Kidney capillary endothelial cell (primary cell): ENCODE results near the gene ELMO1.
"Not testable (repeated sequence)": the region's sequence is repeated elsewhere in the genome, so short reads cannot be mapped to it uniquely, and the experiment has no call there.

ENCODE experiments used
- DNase-seq: peaks from one replicate; pipeline ENCODE4 v3.0.0-alpha.2; 2018; ENCODE audit warnings: low spot score

Gene ELMO1

DNA sequence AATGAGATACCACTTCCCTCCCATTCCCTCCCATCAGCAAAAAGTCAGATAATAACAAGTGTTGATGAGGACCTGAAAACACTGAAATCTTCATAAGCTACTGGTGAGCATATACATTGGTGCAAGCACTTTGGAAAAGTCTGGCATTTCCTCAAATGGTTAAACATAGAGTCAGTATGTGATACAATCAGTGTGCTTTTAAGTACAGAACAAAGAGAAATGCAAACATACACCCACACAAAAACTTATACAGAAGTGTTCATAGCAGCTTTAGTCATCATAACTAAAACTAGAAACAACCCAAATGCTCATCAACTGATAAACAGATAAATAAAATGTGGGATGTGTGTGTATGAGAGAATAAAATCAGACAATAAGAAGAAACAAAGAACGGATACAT is 261.9 kb downstream of the ELMO1 start:
- DNase-seq, result no peak

DNA sequence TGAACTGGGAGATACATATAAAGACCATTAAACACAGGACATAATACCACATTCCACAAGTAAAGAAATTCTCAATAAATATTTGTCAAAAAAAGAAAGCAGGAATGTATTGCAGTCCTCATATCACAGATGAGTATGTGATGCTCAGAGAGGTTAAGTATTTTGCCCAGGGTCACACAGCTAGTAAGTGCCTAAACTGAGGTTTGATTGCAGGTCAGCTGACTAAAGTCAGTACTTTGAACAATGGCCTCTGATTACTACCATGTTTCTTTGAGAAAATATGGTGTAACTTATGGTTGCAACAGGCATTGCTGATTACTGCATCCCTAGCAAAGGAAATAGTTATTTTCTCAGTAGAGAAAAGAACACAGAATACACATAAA is 267.1 kb downstream of the ELMO1 start:
- no peak for DNase-seq

GRCh38 chr7:37180828-37181549 is 267.7 kb downstream of the ELMO1 start:
- DNase-seq, result no peak

GRCh38 chr7:37176079-37176478 is 272.6 kb downstream of the ELMO1 start:
- DNase-seq, result no peak

DNA sequence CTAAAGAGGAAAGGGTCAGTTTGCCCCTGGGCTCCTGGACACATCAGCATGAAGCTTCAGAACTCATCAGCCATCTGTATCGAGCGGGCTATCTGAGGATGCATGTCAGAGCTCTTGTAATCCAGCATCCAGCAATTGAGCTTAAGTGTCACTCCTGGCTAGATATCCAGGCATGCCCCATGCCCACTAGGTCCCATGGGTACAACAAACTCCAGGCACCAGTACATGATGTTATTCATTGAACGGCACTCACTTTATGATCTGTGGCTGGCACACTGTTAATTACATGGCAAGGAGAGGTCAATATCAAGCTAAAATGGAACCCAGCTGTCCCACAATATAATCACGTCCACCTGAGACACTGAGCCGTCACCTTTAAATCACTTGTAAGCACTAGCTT is 274.2 kb downstream of the ELMO1 start:
- DNase-seq, result no peak

DNA sequence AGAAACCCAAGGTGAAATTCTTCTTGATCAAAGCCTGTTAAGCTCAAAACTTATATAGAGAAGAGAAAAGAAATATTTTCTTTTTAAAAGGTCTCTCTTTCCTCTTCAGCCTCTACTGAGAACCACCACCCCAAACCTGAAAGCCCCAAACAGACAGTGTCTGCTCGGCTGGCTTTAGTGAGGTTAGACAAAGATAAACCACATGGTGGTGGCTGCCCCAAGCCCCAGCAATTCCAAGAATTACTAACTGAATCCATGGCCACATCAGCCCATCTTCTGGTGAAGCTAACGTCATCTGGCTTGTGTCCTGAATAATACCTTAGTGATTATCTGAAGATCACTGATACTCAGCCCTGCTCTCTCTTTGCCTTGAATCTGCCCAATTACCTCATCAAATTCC is 275.0 kb downstream of the ELMO1 start:
- no peak for DNase-seq

- DNase-seq, result no peak
These were observed 286.6 kb downstream of the ELMO1 start for GRCh38 chr7:37162106-37162505.

GRCh38 chr7:37160656-37161055 is 288.0 kb downstream of the ELMO1 start:
- no peak for DNase-seq

DNA sequence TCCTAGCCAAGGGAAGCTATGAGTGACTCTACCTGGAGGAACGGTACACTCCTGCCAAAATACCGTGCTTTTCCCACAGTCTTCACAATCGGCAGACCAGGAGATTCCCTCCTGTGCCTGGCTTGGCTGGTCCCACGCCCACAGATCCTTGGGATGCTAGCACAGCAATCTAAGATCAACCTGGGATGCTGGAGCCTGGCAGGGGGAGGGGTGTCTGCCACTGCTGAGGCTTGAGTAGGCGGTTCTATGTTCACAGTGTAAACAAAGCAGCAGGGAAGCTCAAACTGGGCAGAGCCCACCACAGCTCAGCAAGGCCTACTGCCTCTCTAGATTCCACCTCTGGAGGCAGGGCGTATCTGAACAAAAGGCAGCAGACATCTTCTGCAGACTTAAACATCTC is 295.3 kb downstream of the ELMO1 start:
- DNase-seq, result no peak

DNA sequence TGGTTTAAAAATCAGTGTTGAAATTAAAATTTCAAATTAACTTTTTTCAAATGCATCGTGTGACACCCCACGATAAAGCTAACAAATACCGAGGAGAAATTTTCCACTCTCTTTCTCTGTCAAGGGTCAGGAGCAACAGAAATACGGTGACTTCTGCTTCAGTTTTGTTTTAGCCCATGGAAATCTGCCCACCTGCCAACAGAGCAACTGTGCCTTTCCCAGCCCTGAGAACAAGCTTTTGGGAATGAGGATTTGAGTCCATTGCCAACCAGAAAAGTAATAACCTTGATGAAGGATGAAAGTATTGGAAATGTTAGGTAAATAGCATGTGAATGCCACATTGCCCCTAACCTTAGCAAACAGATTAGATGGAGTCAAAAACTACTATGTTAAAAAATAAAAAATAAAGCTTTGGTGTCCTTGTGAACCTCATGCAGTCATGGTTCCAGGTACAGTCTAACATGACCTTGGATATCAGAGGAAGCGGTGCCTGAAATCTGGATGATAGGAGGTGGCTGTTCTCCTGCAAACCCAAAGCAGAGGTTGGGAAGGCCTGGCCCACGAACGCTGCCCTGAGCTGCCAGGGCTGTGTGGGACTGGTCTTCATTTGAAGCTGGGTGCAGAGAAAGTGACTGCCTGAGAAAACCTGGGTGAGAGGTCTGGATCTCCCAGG is 296.8 kb downstream of the ELMO1 start:
- DNase-seq, result no peak

DNA sequence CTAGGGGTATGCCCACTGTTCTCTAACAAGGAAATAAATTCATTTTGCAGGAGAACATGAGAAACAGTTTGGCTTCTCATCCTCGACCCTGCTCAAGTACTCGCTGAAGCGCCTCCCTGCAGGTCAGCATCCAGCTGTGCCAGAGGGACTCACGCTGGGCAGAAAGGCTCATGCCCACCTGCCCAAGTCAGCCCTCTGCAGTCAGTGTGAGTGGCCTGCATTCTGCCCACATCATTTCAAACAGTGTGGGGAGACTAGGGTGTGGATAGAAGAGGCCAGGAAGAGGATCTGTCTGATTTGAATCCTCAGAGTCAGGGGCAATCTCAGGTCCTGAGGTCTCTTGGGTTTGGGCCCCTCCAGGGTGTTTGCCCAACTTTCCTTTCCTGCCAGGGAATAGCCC is 297.8 kb downstream of the ELMO1 start:
- DNase-seq, result no peak

- no peak for DNase-seq
These were observed 298.5 kb downstream of the ELMO1 start for GRCh38 chr7:37150180-37150579.

DNA sequence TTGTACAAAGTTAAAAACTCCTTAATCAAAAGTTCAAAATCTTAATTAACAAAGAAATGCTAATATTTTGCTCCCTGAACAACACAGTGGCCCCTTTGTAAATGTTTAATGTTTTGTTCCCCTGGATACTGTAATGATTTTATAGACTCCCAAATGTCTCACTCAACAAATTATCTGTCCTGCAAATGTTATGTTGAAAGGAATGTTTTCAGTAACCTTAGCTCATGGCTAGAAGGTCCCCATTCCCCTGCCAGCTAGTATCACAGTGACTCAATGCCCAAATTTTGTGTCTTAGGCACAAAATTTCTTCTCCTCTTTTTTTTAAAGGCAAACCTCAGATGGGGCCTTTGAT is 298.9 kb downstream of the ELMO1 start:
- no peak for DNase-seq

DNA sequence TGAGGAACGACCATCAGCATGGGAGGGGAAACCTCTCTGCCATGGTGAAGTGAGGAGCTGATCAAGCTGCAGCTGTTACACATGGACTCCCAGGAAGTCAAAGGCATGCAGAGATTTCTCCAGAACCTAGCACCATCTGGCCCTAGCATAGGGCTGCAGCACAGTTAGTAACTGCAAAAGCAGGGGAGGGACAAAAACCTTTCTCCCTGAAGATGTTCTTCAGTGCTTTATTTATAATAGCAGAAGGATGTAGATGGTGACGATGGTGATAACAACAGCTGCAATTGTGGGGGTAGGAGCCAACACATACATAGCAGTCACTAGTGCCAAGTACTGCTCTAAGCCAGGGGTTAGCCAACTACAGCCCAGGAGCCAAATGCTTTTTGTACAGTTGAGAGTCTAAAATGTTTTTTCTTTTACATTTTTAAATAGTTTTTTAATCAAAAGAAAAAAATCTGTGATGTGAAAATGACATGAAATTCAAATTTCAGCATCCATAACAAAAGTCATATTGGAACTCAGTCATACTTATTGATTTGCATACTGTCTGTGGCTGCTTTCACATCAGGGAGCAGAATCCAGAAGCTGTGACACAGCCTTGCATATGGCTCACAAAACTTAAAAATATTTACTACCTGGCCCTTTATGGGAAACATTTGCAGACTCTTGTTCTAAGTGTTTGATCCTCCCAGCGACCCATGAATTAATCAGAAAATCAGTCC is 299.5 kb downstream of the ELMO1 start:
- no peak for DNase-seq

DNA sequence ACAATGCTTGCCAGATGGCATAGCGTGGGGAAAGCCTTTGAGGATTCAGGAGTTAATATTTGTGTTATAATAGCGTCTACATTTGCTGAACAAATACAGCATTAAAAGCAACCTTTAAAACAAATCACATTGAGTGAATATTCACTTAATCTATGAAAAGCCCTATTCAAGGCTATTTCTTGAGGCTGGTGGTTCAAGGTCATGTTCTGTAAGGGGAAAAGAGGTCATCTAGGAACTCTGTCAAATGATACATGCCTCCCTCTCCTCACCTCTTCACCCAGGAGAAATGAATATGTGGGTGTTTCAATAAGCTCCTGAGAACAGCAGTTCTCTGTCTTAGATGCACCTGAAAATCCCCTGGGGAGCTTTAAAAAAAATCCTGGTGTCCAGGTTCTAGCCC is 303.0 kb downstream of the ELMO1 start:
- DNase-seq, result no peak

DNA sequence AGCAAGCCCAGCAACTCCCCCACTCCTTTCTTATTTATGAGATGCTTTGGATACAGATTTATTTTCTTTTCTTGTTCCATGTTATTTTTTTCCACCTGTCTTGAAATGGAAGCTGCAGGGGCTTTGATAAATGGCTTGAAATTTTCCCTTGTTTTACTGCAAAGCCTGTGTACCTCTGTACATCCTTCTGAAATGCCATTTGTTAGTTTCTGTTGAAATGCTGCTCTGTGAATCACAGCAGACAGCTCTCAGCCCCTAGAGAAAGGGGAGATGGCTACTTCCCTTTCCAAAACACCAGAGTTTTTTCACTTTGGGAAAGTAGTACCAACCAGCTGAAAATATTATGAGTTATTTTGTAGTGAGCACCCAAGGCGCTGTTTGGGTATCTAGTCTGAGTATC is 304.2 kb downstream of the ELMO1 start:
- DNase-seq, result no peak

GRCh38 chr7:37142958-37143357 is 305.7 kb downstream of the ELMO1 start:
- DNase-seq, result no peak

DNA sequence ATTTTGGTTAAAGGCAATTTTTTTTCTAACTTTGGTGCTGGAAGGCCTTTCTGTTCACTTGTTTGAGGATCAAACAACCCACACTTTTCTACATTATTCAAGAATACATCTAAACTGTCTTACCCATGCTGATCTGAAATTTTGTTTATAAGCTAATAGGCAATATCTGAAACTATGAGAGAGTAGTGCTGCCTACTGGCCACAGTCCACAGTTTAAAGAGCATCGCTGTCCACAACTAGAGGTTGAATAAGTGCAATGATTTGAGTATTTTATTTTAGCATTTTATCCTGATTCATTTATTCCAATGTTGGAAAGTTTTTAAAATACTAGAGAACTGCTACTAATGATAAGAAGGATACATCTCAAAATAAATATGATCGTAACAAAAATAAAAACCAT is 306.9 kb downstream of the ELMO1 start:
- no peak for DNase-seq

DNA sequence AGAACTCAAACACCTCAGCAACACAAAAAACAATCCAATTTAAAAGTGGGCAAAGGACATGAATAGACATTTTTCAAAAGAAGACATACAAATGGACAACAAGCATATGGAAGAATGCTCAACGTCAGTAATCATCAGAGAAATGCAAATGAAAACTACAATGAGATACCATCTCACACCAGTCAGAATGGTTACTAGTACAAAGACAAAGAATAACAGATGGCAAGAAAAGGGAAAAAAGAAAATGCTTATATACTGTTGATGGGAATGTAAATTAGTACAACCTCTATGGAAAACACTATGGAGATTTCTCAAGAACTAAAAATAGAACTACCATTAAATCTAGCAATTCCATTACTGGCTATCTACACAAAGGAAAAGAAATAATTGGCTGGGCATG is 314.8 kb downstream of the ELMO1 start:
- DNase-seq, result not testable (repeated sequence)

DNA sequence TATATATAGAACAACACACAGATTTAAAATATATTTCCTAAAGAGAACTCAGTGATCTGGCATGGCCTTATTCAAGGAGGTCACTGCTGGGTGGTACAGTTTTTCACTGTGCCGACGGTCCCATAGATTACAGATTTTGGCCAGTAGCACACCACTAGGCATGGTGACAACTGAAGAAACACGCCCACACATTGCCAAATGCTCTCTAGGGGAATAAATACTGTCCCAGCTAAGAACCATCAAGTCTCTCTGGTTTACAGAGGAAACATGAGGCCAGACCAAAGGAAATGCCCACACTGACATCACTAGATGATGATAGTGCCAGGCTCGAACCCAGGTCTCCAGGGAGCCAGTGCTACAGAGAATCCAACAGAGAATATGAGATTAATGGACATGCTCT is 316.8 kb downstream of the ELMO1 start:
- DNase-seq, result no peak

GRCh38 chr7:37129035-37129425 is 319.6 kb downstream of the ELMO1 start:
- no peak for DNase-seq

DNA sequence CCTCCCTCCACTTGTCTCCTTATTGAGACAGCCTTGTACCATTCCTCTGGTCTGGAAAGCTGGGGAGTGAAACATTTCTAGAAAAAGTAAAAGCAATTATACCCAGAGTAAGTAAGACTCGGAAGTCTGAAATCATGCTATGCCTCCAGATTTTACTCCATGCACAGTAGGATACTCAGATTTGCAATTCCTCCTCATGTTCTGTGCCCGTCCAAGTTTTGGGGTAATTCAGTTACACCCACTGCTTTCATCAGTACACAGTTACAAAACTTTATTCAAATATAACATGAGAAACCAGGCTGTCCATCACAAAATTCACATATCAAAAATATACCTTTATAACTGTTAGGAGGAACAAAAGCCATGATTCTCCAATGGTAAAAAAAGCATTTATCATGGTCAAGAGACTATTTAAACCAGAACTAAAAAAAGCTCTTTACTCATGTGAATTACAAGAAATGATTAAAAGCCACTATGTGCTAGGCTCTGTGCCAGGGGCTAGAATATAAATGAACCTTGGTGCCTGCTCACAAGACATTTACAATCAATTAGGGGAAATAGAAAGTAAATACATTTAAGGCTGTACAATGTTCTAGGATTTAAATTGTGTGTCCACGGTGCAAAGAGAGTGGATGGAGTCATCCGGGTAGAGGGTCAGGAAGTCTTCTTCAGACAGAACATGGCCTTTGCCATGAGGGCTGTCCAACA is 320.2 kb downstream of the ELMO1 start:
- DNase-seq, result no peak

- DNase-seq, result no peak
These were observed 329.3 kb downstream of the ELMO1 start for GRCh38 chr7:37119296-37119860.
